Neuronal stem cell (in vitro differentiated cells): Measurements from ENCODE around the gene RASSF3.
"Not testable (repeated sequence)": the region's sequence is repeated elsewhere in the genome, so short reads cannot be mapped to it uniquely, and the experiment has no call there.

ENCODE experiments used
- DNase-seq: peaks from one replicate; pipeline ENCODE4 v3.0.0-alpha.2; 2013; ENCODE audit warnings: low spot score
- H2AFZ ChIP-seq: one replicate; pipeline ENCODE4 v1.6.1; 2013; ENCODE audit warnings: mild to moderate bottlenecking, low read length, inconsistent platforms
- H2AK5ac ChIP-seq: 2 replicates; pipeline ENCODE4 v1.6.1; 2013; ENCODE audit warnings: low read depth, mild to moderate bottlenecking, inconsistent platforms, low read length, moderate library complexity, mixed read lengths
- H2BK120ac ChIP-seq: 2 replicates; pipeline ENCODE4 v1.6.1; 2013; ENCODE audit warnings: low read depth, mild to moderate bottlenecking, inconsistent platforms, low read length, moderate library complexity, mixed read lengths
- H2BK12ac ChIP-seq: one replicate; pipeline ENCODE4 v1.6.1; 2013; ENCODE audit warnings: low read length, inconsistent platforms
- H2BK15ac ChIP-seq: 2 replicates; pipeline ENCODE4 v1.6.1; 2013; ENCODE audit warnings: mild to moderate bottlenecking, low read length, inconsistent platforms, mixed read lengths
- H2BK5ac ChIP-seq: one replicate; pipeline ENCODE4 v1.6.1; 2013; ENCODE audit warnings: inconsistent platforms, mild to moderate bottlenecking, low read length, moderate library complexity
- H3K14ac ChIP-seq: one replicate; pipeline ENCODE4 v1.6.1; 2013; ENCODE audit warnings: low read length, inconsistent platforms
- H3K18ac ChIP-seq: 2 replicates; pipeline ENCODE4 v1.6.1; 2013; ENCODE audit warnings: low read length, inconsistent platforms
- H3K23ac ChIP-seq: 2 replicates; pipeline ENCODE4 v1.6.1; 2013; ENCODE audit warnings: low read depth, mild to moderate bottlenecking, mixed read lengths, low read length, inconsistent platforms; ENCODE audit not compliant: poor library complexity
- H3K27ac ChIP-seq: replicated peaks from 3 replicates; pipeline ENCODE4 v1.5.1; 2013; ENCODE audit warnings: low read length, inconsistent platforms
- H3K27me3 ChIP-seq, 3 experiments: 2 replicates each; pipeline ENCODE4 v1.6.1; 2013; ENCODE audit warnings: low read length in 3 of 3, mild to moderate bottlenecking in 2 of 3, inconsistent platforms in 1 of 3, low read depth in 1 of 3, mixed read lengths in 1 of 3, moderate library complexity in 1 of 3; ENCODE audit not compliant: control insufficient read depth in 3 of 3, insufficient read depth in 3 of 3
- H3K36me3 ChIP-seq, 2 donors: replicated peaks in 1 of 2; 2 replicates each; pipeline ENCODE4 v1.6.1; 2013; ENCODE audit warnings: low read length in 2 of 2; ENCODE audit not compliant: control insufficient read depth in 2 of 2, insufficient read depth in 2 of 2
- H3K4ac ChIP-seq: 2 replicates; pipeline ENCODE4 v1.6.1; 2013; ENCODE audit warnings: inconsistent platforms, mild to moderate bottlenecking, low read length, moderate library complexity
- H3K4me1 ChIP-seq, 2 donors: 1 replicate in 1 of 2; 2 replicates in 1 of 2; pipeline ENCODE4 v1.6.1; 2013; ENCODE audit warnings: low read length in 2 of 2, low read depth in 1 of 2; ENCODE audit not compliant: control insufficient read depth in 2 of 2, insufficient read depth in 1 of 2
- H3K4me2 ChIP-seq: one replicate; pipeline ENCODE4 v1.6.1; 2013; ENCODE audit warnings: mild to moderate bottlenecking, low read length, inconsistent platforms; ENCODE audit not compliant: insufficient read depth, poor library complexity, severe bottlenecking
- H3K4me3 ChIP-seq, 2 donors: 2 replicates each; pipeline ENCODE4 v1.5.1; 2013; ENCODE audit warnings: low read length in 2 of 2, mild to moderate bottlenecking in 2 of 2, inconsistent platforms in 1 of 2, moderate library complexity in 1 of 2
- H3K79me1 ChIP-seq: one replicate; pipeline ENCODE4 v1.6.1; 2013; ENCODE audit warnings: low read depth, mild to moderate bottlenecking, inconsistent platforms, low read length, moderate library complexity
- H3K9ac ChIP-seq: one replicate; pipeline ENCODE4 v1.6.1; 2013; ENCODE audit warnings: mild to moderate bottlenecking, low read depth, low read length, inconsistent platforms; ENCODE audit not compliant: poor library complexity
- H3K9me3 ChIP-seq, 2 donors: replicated peaks in 1 of 2; 2 replicates each; pipeline versions ENCODE3 to v1.6.1; 2013; ENCODE audit warnings: low read length in 2 of 2, mild to moderate bottlenecking in 2 of 2, inconsistent platforms in 1 of 2, low read depth in 1 of 2, mixed read lengths in 1 of 2, moderate library complexity in 1 of 2; ENCODE audit not compliant: control insufficient read depth in 2 of 2, insufficient read depth in 1 of 2
- H4K8ac ChIP-seq: one replicate; pipeline ENCODE4 v1.6.1; 2013; ENCODE audit warnings: low read depth, mild to moderate bottlenecking, inconsistent platforms, low read length, moderate library complexity
- H4K91ac ChIP-seq: one replicate; pipeline ENCODE4 v1.6.1; 2013; ENCODE audit warnings: low read length, low read depth, mild to moderate bottlenecking, inconsistent platforms; ENCODE audit not compliant: poor library complexity
- WGBS, 2 donors: extraction: QIAGEN DNeasy Blood & Tissue Kit; methylation state at CpG; one replicate each; pipeline ENCODE4 v1.1.7; 2013; ENCODE audit warnings: missing lambda C conversion rate in 2 of 2, mixed read lengths in 1 of 2; ENCODE audit not compliant: insufficient read length in 2 of 2, insufficient replicate concordance in 1 of 2; ENCODE audit errors: extremely low coverage in 2 of 2; 5-methylcytosine and 5-hydroxymethylcytosine counted together

Gene RASSF3

GRCh38 chr12:64687816-64688215 lies 77.5 kb downstream of the RASSF3 start:
- Histone ChIP-seq H3K4ac (no peak overlapping the region), H3K18ac (no peak overlapping the region), H3K23ac (no peak overlapping the region), H2BK120ac (no peak overlapping the region), H4K91ac (no peak overlapping the region), H2BK12ac (no peak overlapping the region), H3K14ac (no peak overlapping the region), H2AK5ac (peak overlapping the region; percentile 0), H3K27ac (no peak overlapping the region), H3K4me2 (no peak overlapping the region), H4K8ac (no peak overlapping the region), H3K9me3 (no peaks in the 10 kb centered on the region), H3K4me3 (no peak overlapping the region), H3K79me1 (no peaks in the 10 kb centered on the region), H3K27me3 (no peaks in the 10 kb centered on the region), H2BK5ac (no peak overlapping the region), H2AFZ (no peak overlapping the region), H2BK15ac (no peak overlapping the region), H3K4me1 (peaks cover 14 to 25% of the 10 kb centered on the region in 2 donors), H3K36me3 (peaks cover 3 to 29% of the 10 kb centered on the region in 2 donors), H3K9ac (no peak overlapping the region)
- WGBS, 2 donors: no CpG with 5 or more reads among the region's 5 CpGs
- no peak for DNase-seq

GRCh38 chr12:64688219-64688618 lies 77.9 kb downstream of the RASSF3 start:
- H4K91ac ChIP-seq: no peak overlapping the region
- no peak overlapping the region for H4K8ac ChIP-seq
- H3K23ac ChIP-seq: no peak overlapping the region
- peaks cover 3 to 31% of the 10 kb centered on the region in 2 donors for H3K36me3 ChIP-seq
- H3K79me1 ChIP-seq: no peaks in the 10 kb centered on the region
- H3K9me3 ChIP-seq: no peaks in the 10 kb centered on the region
- H3K18ac ChIP-seq: no peak overlapping the region
- peaks cover 11 to 25% of the 10 kb centered on the region in 2 donors for H3K4me1 ChIP-seq
- WGBS, 2 donors: no CpG with 5 or more reads among the region's 6 CpGs
- no peak overlapping the region for H2BK5ac ChIP-seq
- H3K27ac ChIP-seq: no peak overlapping the region
- no peak overlapping the region for H2AK5ac ChIP-seq
- H2BK15ac ChIP-seq: no peak overlapping the region
- H2BK12ac ChIP-seq: no peak overlapping the region
- H3K27me3 ChIP-seq: no peaks in the 10 kb centered on the region
- no peak overlapping the region for H2AFZ ChIP-seq
- no peak overlapping the region for H2BK120ac ChIP-seq
- H3K14ac ChIP-seq: no peak overlapping the region
- no peak for DNase-seq
- no peak overlapping the region for H3K4ac ChIP-seq
- no peak overlapping the region for H3K4me2 ChIP-seq
- H3K9ac ChIP-seq: no peak overlapping the region
- no peak overlapping the region for H3K4me3 ChIP-seq

- no peak overlapping the region for H3K18ac ChIP-seq
- H3K4me2 ChIP-seq: no peak overlapping the region
- no peak overlapping the region for H2BK15ac ChIP-seq
- H2BK12ac ChIP-seq: no peak overlapping the region
- H3K36me3 ChIP-seq: peaks cover 3 to 31% of the 10 kb centered on the region in 2 donors
- H3K9me3 ChIP-seq: no peaks in the 10 kb centered on the region
- H2AFZ ChIP-seq: no peak overlapping the region
- no peak overlapping the region for H3K4me3 ChIP-seq
- WGBS, 2 donors: no CpG with 5 or more reads among the region's 7 CpGs
- no peak overlapping the region for H3K27ac ChIP-seq
- H4K91ac ChIP-seq: no peak overlapping the region
- no peak overlapping the region for H3K4ac ChIP-seq
- no peak overlapping the region for H3K9ac ChIP-seq
- no peak overlapping the region for H4K8ac ChIP-seq
- no peaks in the 10 kb centered on the region for H3K27me3 ChIP-seq
- no peak overlapping the region for H3K23ac ChIP-seq
- no peak overlapping the region for H3K14ac ChIP-seq
- no peak overlapping the region for H2BK120ac ChIP-seq
- DNase-seq: no peak
- no peak overlapping the region for H2BK5ac ChIP-seq
- H3K79me1 ChIP-seq: no peaks in the 10 kb centered on the region
- no peak overlapping the region for H2AK5ac ChIP-seq
- peaks cover 11 to 25% of the 10 kb centered on the region in 2 donors for H3K4me1 ChIP-seq
Observed at GRCh38 chr12:64688715-64689114, 78.4 kb downstream of the RASSF3 start.

DNA sequence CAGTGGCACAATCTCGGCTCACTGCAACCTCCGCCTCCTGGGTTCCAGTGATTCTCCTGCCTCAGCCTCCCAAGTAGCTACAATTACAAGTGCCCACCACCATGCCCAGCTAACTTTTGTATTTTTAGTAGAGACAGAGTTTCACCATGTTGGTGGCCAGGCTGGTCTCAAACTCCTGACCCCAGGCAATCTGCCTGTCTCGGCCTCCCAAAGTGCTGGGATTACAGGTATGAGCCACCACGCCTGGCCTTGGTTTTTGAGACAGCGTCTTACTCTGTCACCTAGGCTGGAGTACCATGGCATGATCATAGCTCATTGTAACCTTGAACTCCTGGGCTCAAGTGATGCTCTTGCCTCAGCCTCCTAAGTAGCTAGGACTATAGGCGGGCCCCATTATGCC lies 79.9 kb downstream of the RASSF3 start:
- H2AFZ ChIP-seq, H3K18ac ChIP-seq, H3K4ac ChIP-seq, H3K23ac ChIP-seq, H4K91ac ChIP-seq, H2BK120ac ChIP-seq, H3K4me3 ChIP-seq, H3K79me1 ChIP-seq, H3K4me2 ChIP-seq, H4K8ac ChIP-seq, H3K27ac ChIP-seq, H3K14ac ChIP-seq, H3K9ac ChIP-seq, H2AK5ac ChIP-seq, H2BK12ac ChIP-seq, H3K9me3 ChIP-seq, H2BK5ac ChIP-seq, DNase-seq, H2BK15ac ChIP-seq, H3K27me3 ChIP-seq: not testable (repeated sequence)
- H3K36me3 ChIP-seq: peaks cover 6 to 37% of the 10 kb centered on the region in 2 donors
- peaks cover 23 to 25% of the 10 kb centered on the region in 2 donors for H3K4me1 ChIP-seq
- no CpG with 5 or more reads among the region's 6 CpGs for WGBS, 2 donors
